Measurements from ENCODE around the gene TBK1.

The TBK1 gene

GRCh38 chr12:64532734-64533351 lies 80.9 kb downstream of the TBK1 start:
- TF ChIP-seq FOXP2 (optimal IDR thresholded peaks at IDR 0.05; ENCODE audit: borderline replicate concordance, extremely low read depth, extremely low read length, insufficient read depth) (no peak), TAF1 (IDR thresholded peaks at IDR 0.05; ENCODE audit: borderline replicate concordance, insufficient read depth, low read length) (no peak), POLR2AphosphoS5 (IDR thresholded peaks at IDR 0.05; ENCODE audit: low read depth, low read length) (no peak), SIN3A (IDR thresholded peaks at IDR 0.05; ENCODE audit: borderline replicate concordance, insufficient read depth, low read length) (no peak)
- TF ChIP-seq, protein P1, sequence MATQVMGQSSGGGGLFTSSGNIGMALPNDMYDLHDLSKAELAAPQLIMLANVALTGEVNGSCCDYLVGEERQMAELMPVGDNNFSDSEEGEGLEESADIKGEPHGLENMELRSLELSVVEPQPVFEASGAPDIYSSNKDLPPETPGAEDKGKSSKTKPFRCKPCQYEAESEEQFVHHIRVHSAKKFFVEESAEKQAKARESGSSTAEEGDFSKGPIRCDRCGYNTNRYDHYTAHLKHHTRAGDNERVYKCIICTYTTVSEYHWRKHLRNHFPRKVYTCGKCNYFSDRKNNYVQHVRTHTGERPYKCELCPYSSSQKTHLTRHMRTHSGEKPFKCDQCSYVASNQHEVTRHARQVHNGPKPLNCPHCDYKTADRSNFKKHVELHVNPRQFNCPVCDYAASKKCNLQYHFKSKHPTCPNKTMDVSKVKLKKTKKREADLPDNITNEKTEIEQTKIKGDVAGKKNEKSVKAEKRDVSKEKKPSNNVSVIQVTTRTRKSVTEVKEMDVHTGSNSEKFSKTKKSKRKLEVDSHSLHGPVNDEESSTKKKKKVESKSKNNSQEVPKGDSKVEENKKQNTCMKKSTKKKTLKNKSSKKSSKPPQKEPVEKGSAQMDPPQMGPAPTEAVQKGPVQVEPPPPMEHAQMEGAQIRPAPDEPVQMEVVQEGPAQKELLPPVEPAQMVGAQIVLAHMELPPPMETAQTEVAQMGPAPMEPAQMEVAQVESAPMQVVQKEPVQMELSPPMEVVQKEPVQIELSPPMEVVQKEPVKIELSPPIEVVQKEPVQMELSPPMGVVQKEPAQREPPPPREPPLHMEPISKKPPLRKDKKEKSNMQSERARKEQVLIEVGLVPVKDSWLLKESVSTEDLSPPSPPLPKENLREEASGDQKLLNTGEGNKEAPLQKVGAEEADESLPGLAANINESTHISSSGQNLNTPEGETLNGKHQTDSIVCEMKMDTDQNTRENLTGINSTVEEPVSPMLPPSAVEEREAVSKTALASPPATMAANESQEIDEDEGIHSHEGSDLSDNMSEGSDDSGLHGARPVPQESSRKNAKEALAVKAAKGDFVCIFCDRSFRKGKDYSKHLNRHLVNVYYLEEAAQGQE (IDR thresholded peaks at IDR 0.05; ENCODE audit: insufficient read depth in 1 of 2, low read depth in 2 of 2, low read length in 2 of 2), result no peak

DNA sequence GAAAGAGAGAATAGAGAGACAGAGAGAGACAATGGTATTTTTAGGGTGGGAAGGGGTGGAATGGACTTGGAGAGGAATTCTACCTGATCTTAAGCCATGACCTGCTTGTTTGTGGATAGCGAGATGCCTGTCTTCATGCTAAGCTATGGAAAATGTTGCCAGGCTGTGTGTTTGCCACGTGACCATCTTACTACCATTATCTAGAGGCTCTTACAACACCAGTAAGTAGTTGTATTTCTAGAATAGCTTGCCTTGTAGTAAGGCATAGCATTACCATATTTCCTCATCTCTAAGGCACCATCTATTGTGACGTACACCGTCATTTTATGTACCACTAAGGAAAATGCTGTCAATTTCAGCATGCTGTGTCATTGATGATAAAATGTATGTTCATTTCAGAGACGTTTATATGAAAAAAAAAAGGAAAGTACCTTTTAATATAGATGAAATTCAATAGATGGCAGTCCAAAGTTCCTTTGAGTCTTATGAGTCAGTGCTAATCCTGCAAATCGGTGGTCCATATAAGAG lies 82.8 kb downstream of the TBK1 start:
- TF ChIP-seq, protein P1 (IDR thresholded peaks at IDR 0.05; ENCODE audit: insufficient read depth in 1 of 2, low read depth in 2 of 2, low read length in 2 of 2), result no peak
- TF ChIP-seq SIN3A (IDR thresholded peaks at IDR 0.05; ENCODE audit: borderline replicate concordance, insufficient read depth, low read length), result no peak

- TF ChIP-seq SIN3A (IDR thresholded peaks at IDR 0.05; ENCODE audit: borderline replicate concordance, insufficient read depth, low read length), result no peak
- TF ChIP-seq FOXP2 (optimal IDR thresholded peaks at IDR 0.05; ENCODE audit: borderline replicate concordance, extremely low read depth, extremely low read length, insufficient read depth), result no peak
- TF ChIP-seq, protein P1 (IDR thresholded peaks at IDR 0.05; ENCODE audit: insufficient read depth in 1 of 2, low read depth in 2 of 2, low read length in 2 of 2), result no peak
- TF ChIP-seq TAF1 (IDR thresholded peaks at IDR 0.05; ENCODE audit: borderline replicate concordance, insufficient read depth, low read length), result no peak
- TF ChIP-seq POLR2AphosphoS5 (IDR thresholded peaks at IDR 0.05; ENCODE audit: low read depth, low read length), result no peak
These were observed 86.2 kb downstream of the TBK1 start for GRCh38 chr12:64538121-64538520.

- TF ChIP-seq, protein P1 (IDR thresholded peaks at IDR 0.05; ENCODE audit: insufficient read depth in 1 of 2, low read depth in 2 of 2, low read length in 2 of 2), result no peak
- TF ChIP-seq TAF1 (IDR thresholded peaks at IDR 0.05; ENCODE audit: borderline replicate concordance, insufficient read depth, low read length) (no peak), POLR2AphosphoS5 (IDR thresholded peaks at IDR 0.05; ENCODE audit: low read depth, low read length) (no peak), SIN3A (IDR thresholded peaks at IDR 0.05; ENCODE audit: borderline replicate concordance, insufficient read depth, low read length) (no peak), FOXP2 (optimal IDR thresholded peaks at IDR 0.05; ENCODE audit: borderline replicate concordance, extremely low read depth, extremely low read length, insufficient read depth) (no peak)
These were observed 92.6 kb downstream of the TBK1 start for GRCh38 chr12:64544371-64545080.
